DMS153 (cell line): ENCODE measurements around the gene SMIM1.

ENCODE experiments used
- DNase-seq: peaks from one replicate; lab custom pipeline; 2025; lab: John Stamatoyannopoulos, UW

The SMIM1 gene

GRCh38 chr1:3756394-3756793 is 16.2 kb upstream of the SMIM1 start:
- DNase-seq, result no peak

GRCh38 chr1:3759164-3759563 is 13.4 kb upstream of the SMIM1 start:
- no peak for DNase-seq

GRCh38 chr1:3759796-3760195 is 12.8 kb upstream of the SMIM1 start:
- no peak for DNase-seq

GRCh38 chr1:3761296-3762010 is 11.1 kb upstream of the SMIM1 start:
- DNase-seq, result no peak

GRCh38 chr1:3762151-3762872 is 10.2 kb upstream of the SMIM1 start:
- no peak for DNase-seq

GRCh38 chr1:3762873-3763228 is 9.7 kb upstream of the SMIM1 start:
- no peak for DNase-seq

GRCh38 chr1:3763351-3764125 is 9.0 kb upstream of the SMIM1 start:
- no peak for DNase-seq

DNA sequence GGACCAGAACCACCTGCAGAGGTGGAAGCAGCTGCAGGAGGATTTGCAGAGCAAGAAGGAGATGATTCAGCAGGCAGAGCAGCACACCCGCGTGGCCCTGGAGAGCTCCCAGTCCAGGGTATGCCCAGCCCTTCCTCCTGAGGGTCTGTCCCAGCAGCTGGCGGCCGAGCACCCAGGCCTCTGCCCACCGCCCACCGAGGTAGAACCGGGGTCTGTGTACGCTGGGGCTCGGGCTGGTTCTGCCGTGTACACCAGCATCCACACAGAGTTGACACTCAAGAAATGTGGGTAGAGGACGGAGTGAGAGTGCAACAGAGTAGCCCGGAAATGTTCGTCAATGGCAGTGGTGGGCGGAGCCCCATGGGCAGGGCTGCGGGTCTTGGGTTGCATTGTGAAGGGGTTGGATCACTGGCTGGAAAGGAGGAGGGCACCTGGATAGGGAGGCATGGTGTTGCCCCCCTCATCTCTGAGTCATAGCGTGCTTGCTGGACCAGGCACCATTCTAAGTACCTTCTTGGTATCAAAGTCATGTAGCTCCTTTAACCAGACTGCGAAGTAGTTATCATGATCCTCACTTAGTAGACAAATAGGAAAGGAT is 5.1 kb upstream of the SMIM1 start:
- no peak for DNase-seq

DNA sequence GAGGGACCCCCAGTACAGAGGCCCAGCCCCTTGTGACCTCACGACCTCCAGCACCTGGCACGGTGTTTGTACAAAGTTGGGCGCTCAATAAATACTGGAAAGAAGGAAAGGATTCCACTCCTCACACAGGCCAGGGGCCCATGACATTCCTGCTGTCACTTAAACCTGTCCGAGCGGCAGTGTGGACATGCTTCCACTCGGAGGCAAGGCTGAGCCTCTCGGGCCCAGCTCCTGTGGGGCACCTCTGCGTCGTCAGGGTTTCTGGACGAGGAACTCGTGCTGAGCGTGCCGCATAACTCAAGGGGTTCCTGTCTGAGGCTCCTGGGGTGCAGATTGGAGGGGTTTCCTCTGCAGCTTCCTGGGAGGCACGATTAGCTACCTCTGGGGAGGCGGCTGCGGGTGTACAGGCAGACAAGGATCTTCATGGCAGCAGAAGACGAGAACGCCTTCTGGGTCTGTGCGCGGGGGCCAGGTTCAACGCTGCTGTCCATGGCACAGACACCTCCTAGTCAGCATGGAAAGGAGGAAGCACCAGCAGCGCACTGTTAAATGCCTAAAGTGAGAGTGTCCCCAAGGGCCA is 3.6 kb upstream of the SMIM1 start:
- DNase-seq, result no peak

DNA sequence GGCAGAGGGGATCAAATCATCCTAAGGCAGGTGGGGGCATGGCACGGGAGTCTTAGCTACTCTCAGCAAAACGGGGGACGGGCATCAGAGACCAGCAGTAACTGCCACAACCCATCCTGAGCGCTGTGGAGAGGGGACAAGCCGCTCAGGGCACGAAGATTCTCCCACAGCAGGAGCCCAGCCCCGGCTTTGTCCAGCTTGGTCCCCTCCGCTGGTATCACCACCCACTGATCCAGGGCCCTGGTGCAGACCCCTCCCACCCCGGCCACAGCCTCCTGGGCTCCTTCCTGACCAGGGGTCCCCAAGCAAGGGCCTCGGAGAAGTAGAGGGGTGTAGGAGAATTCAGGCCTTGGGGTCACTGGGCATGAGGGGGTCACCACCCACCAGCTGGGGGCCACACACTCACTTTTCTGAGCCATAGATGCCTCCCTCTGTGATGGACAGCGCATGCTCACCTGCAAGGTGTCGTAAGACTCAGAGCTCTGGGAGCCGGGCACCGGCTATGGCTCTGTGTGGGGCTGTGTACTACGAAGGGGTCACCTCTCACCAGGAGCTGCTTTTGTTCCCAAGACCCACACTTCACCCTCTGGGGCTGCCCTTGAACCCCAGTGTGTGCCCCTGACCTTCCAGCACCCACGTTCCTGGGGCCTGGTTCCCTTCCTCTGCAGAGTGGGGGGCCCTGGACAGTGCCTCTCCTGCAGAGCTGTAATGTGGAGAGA is 2.3 kb upstream of the SMIM1 start:
- DNase-seq, result no peak

DNA sequence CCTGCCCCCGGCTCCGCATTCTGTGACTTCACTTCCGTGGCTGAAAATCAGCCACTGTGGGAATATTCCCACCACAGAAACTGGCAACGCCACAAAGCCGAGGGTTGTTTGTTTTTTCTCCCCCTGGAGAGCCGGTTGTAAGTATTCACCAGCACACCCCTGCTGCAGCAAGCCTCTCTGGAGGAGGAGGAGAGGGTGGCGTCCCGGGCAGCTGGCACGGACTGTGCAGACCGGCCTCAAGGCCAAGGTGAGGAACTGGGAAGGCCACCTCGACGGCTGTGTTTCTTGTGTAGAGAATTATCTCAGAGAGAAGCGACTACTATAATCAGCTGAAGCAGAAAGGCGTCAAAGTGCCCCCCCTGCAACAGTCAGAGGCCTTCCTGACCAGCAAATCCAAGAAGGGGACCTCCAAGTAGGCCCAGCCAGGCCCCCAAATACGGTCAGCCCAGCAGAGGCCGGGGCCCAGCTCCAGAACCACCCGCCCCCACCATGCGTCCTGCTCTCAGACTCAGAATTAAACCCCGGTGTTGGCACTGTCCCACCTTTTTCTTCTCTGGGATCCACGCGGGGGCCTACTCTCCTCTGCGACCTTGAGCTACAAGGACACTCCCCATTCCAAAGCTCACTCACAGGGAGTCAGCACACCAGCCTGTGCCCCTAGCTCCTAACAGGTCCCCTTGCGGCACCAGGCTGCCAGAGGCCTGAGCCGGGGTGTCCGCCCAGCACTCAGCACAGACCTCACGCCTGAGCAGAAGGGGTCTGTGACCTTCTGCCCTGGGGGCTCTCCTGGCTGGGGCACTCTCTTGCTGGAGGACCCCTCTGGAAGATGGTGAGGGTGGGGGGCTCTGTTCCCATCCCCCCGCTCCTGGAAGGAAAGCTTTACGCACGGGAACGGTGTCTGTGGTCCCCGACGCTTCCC is 1.2 kb upstream of the SMIM1 start:
- DNase-seq, result no peak

DNA sequence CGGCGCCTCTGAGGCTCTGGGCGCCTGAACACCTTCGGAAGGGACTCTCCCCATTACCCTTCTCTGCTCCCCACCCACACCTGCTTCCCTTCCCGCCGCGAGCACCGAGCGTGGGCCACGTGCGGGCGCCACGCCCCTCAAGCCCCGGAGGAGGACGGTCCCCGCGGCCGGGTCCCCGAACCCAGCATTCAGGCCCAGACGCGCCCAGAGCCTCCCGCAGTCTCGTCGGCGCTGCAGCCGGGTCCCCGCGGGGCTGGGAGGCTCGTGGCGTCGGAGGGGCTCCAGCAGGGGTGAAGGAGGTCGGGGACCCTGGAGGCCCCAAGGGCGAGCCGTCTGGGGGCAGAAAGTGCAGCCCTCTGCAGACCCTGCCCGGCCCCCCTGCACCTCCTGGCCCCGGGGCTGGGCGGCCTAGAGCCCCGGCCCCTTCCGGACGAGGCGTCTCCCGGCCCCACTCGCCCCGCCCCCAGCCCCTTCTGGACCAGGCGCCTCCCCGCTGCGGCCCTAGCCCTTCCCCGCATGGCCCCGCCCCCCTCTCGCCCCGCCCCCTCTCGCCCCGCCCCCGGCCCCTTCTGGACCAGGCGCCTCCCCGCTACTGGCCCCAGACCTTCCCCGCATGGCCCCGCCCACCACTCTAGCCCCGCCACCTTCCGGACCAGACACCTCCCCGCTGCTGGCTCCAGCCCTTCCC is 378 bp upstream of the SMIM1 start:
- peak; percentile 59 for DNase-seq

DNA sequence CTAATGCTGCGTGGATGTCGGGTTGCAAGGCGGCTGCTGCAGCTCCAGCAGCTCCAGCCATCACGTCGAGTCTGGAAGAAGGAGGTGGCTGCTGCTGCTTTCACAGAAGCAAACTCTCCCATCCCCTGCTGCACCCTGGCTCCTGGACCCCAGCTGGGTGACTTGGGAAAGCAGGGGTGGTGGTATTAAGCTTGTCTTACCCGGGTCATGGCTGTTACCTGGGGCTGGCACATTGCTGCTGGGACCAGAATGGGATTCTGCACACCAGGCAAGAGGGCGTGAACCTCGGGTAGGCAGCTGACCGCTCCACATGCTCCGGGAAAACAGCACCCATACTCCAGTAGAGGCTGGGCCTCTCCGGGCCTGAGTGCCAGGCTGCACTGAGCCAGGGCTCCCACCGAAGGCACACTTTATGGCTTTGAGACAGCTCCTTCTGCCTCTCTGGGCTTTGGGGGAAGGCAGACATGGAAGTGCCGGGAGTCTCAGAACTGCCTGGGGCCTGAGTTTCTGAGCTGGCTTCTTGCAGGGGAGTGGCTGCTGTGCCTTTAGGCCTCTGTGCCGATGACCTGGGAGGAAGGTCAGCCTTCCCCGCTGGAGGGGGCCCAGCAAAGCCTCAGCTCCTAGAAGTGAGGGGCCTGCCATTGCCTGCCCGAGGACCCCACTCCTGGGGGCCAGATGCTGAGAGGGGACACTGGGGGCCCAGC is 1.2 kb downstream of the SMIM1 start:
- DNase-seq, result no peak

DNA sequence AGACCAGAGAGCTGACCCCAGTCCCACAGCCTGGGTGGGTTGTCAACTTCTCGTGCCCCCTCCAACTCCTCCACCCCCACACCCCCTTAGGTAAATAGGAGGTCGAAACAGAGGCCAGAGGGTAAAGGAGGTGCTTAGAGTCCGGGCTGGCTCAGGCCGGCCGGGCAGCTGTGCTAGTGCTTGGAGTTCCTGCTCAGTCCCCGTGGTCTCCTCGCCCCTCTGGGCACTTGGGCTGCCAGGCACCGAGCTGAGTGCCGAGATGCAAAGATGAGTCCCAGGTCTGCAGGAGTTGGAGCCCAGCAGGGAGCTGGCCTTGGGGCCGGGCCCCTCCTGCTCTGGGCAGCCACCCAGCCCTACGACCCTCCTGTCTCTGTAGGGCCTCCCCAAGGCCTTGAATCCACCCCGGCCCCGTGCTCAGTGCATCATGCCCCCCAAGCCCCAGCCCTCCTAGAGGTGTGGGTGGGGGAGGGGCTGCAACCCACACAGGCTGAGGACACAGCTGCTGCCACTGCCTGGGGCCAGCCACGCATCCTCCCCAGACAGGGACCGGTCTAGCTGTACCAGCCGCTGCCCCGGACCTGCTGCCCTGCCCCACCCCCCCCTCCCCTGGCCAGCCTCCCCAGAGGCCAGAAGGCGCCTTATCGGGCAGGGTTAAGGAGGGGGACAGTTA is 1.9 kb downstream of the SMIM1 start:
- no peak for DNase-seq

DNA sequence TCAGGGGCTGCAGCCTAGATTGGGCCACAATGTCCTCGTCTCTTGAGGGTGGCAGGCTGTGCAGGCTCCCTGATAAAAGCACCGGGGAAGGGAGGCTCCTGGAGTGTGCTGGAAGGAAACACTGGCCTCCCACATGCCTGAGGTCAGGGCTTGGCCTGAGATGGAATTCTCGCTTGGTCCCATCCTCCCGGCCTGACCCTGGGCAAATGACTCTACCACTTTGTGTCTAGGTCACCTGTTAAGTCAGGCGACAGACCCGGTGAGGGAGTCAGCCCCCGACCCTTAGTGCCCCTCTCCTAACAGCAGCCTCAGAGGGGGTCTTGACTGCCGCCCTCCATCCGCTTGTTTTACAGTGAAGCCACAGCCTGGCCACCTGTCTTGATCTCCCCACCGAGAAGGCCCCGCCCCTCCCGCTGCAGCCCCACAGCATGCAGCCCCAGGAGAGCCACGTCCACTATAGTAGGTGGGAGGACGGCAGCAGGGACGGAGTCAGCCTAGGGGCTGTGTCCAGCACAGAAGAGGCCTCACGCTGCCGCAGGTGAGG is 2.5 kb downstream of the SMIM1 start:
- no peak for DNase-seq

DNA sequence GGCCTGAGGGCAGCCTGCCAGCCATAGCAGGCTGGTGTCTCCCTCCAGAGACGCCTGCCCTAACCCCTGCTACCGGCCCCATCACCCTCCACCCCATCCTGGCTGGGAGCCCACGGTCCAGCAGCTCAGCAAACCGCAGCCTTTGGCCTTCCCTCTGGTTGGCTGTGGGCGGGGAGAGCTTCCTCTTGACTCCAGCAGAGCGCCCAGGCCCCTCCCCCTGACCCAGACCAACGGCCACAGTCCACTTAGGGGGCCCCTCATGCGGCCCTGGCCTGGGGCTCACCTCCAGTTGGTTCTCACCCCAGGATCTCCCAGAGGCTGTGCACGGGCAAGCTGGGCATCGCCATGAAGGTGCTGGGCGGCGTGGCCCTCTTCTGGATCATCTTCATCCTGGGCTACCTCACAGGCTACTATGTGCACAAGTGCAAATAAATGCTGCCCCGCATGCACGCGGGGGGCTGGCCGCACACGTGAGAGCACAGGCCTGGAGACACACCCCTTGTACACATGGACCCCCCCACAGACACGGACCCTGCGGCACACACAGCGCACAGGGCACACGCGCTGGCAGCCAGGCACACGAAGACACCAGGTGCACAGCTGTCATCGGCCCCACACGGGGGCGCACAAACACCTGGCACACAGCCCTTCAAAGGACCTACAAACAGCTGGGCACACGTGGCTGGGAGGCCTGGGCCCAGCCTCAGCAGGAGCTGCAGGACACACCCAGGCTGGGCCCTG is 3.1 kb downstream of the SMIM1 start:
- DNase-seq, result peak; percentile 68

DNA sequence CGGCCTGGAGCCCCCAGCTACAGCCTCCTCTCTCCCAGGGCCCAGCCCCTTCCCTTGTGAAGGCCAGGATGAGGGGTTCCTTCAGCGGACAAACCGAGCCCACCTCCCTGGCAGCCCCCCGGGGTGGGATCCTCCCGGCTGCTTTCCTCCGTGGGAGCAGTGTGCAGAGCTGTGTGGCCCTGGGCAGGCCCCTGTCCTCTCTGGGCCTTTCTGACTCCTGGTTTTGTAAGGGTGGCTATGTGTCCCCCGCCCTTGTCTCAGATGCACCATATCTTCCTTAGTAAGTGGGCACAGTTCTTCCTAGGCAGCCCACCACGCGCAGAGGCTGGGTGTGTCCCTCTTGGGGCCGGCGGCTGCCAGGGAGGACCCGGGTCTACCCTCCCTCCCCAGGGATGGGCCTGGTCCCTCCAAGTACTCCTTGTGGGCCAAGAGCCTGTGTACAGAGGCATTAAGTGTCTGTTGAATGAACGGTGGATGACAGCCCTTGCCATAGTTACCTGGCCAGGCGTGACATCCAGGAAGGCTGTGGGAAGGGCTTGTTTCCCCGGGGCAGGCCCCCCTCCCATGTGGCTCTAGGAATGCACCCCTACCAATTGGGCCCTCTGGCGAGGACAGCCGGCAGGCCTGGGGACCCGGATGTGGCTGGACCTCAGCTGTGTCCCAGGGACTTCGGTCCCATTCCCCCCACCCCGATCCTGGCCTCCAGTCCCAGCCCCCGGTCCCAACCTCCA is 3.8 kb downstream of the SMIM1 start:
- peak; percentile 33 for DNase-seq
